HFFc6 (cell line): ENCODE measurements around the gene COPE. TPM values are rescaled to one million over a fixed set of nuclear protein-coding genes. Genes with fewer than 3 reads are reported as not detected.

Experiments
- DNase-seq: peaks from one replicate; pipeline ENCODE4 v3.0.0-alpha.2; 2018
- H3K27ac Mint-ChIP-seq: 2 replicates; pipeline ENCODE4 v1.8.0; 2020; ENCODE audit warnings: mild to moderate bottlenecking, mixed read lengths
- H3K27me3 Mint-ChIP-seq: 2 replicates; pipeline ENCODE4 v1.8.0; 2021; ENCODE audit warnings: mild to moderate bottlenecking, moderate library complexity, mixed read lengths; ENCODE audit not compliant: insufficient read depth
- H3K36me3 Mint-ChIP-seq: 2 replicates; pipeline ENCODE4 v1.8.0; 2021; ENCODE audit warnings: low read depth, mixed read lengths
- H3K4me1 Mint-ChIP-seq: 2 replicates; pipeline ENCODE4 v1.8.0; 2020; ENCODE audit warnings: low read depth, mixed read lengths
- H3K4me3 Mint-ChIP-seq: 2 replicates; pipeline ENCODE4 v1.8.0; 2020; ENCODE audit warnings: mild to moderate bottlenecking, moderate library complexity, mixed read lengths
- H3K9me3 Mint-ChIP-seq: 2 replicates; pipeline ENCODE4 v1.8.0; 2020; ENCODE audit warnings: mild to moderate bottlenecking, mixed read lengths
- CTCF ChIP-seq: fragments of 200-600 bp; sonication (generic); IDR thresholded peaks from 2 replicates; pipeline ENCODE4 v1.5.0; 2021; ENCODE audit warnings: antibody characterized with exemption, mild to moderate bottlenecking
- total RNA-seq, 6 experiments: library from RNA; stranded (reverse); fragmentation: NEBNext Ultra II Directional; extraction: Animal tissue kit (Norgen Biotek cat#: 25700); gene quantifications; 2 replicates in 1 of 6; 3 replicates in 5 of 6; pipeline ENCODE4 v1.2.3, GENCODE V29; 2021

Gene COPE
- total RNA-seq, 6 experiments from 2014 or later, result 268 to 315 (median 286) TPM

GRCh38 chr19:18939922-18940768, 21.0 kb upstream of the COPE start:
- Mint-ChIP-seq H3K9me3 (no peaks in the 10 kb centered on the region), H3K4me1 (peaks cover 21% of the 10 kb centered on the region), H3K36me3 (peaks cover 4% of the 10 kb centered on the region; the same call in 1 of the 2 replicates), H3K27me3 (peaks cover 2% of the 10 kb centered on the region; the same call in 1 of the 2 replicates), H3K4me3 (peak overlapping the region; percentile 94), H3K27ac (peak overlapping the region; percentile 91)
- TF ChIP-seq CTCF, result peak; percentile 48
- DNase-seq, result peak; percentile 31

GRCh38 chr19:18939163-18939562, 20.0 kb upstream of the COPE start:
- H3K36me3 Mint-ChIP-seq, result peaks cover 7% of the 10 kb centered on the region
- H3K9me3 Mint-ChIP-seq, result no peaks in the 10 kb centered on the region
- TF ChIP-seq CTCF, result no peak
- H3K27me3 Mint-ChIP-seq, result peaks cover 2% of the 10 kb centered on the region; the same call in 1 of the 2 replicates
- peak overlapping the region; percentile 91 for H3K27ac Mint-ChIP-seq
- H3K4me3 Mint-ChIP-seq, result peak overlapping the region; percentile 94
- H3K4me1 Mint-ChIP-seq, result peaks cover 21% of the 10 kb centered on the region
- no peak for DNase-seq

GRCh38 chr19:18933297-18933696, 14.1 kb upstream of the COPE start:
- no peak for TF ChIP-seq CTCF
- H3K4me1 Mint-ChIP-seq, result no peaks in the 10 kb centered on the region
- no peak overlapping the region for H3K4me3 Mint-ChIP-seq
- H3K27me3 Mint-ChIP-seq, result peaks cover 5% of the 10 kb centered on the region
- no peak for DNase-seq
- H3K27ac Mint-ChIP-seq, result no peak overlapping the region
- H3K9me3 Mint-ChIP-seq, result no peaks in the 10 kb centered on the region
- H3K36me3 Mint-ChIP-seq, result peaks cover 17% of the 10 kb centered on the region

- peaks cover 5% of the 10 kb centered on the region for H3K27me3 Mint-ChIP-seq
- peaks cover 19% of the 10 kb centered on the region for H3K36me3 Mint-ChIP-seq
- H3K4me3 Mint-ChIP-seq, result no peak overlapping the region
- no peaks in the 10 kb centered on the region for H3K4me1 Mint-ChIP-seq
- H3K9me3 Mint-ChIP-seq, result no peaks in the 10 kb centered on the region
- TF ChIP-seq CTCF, result no peak
- DNase-seq, result no peak
- H3K27ac Mint-ChIP-seq, result no peak overlapping the region
Observed at GRCh38 chr19:18932216-18932841, 13.1 kb upstream of the COPE start.

GRCh38 chr19:18931316-18932162, 12.4 kb upstream of the COPE start:
- H3K4me3 Mint-ChIP-seq, result no peak overlapping the region
- no peaks in the 10 kb centered on the region for H3K9me3 Mint-ChIP-seq
- TF ChIP-seq CTCF, result no peak
- peaks cover 5% of the 10 kb centered on the region for H3K27me3 Mint-ChIP-seq
- no peaks in the 10 kb centered on the region for H3K4me1 Mint-ChIP-seq
- no peak for DNase-seq
- H3K27ac Mint-ChIP-seq, result no peak overlapping the region
- peaks cover 22% of the 10 kb centered on the region for H3K36me3 Mint-ChIP-seq
